ENCODE measurements around the gene IQGAP2. TPM values are rescaled to one million over a fixed set of nuclear protein-coding genes. Genes with fewer than 3 reads are reported as not detected.
A peak's percentile ranks its signal among the peaks of the same experiment; 100 is the strongest.

The IQGAP2 gene
- total RNA-seq, 1 donor from 2014 or later: 2.4 TPM

DNA sequence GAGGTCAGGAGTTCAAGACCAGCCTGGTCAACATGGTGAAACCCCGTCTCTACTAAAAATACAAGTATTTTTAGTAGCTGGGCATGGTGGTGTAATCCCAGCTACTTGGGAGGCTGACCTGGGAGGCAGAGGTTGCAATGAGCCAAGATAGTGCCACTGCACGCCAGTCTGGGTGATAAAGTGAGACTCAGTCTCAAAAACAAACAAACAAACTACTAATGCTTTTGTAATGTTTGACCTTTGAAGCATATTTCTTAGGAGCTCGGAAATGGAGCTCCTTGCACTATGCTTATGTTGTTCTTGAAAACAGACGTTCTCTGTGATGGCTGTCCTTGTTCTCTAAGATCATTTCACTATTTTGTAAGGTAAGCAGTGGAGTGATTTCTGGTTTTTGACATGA lies 214.1 kb downstream of the IQGAP2 start:
- no peak for DNase-seq

GRCh38 chr5:76617675-76618074 lies 214.6 kb downstream of the IQGAP2 start:
- no peak for DNase-seq

- no peak for DNase-seq
These were observed 217.1 kb downstream of the IQGAP2 start for GRCh38 chr5:76620166-76620565.

GRCh38 chr5:76622076-76622475 lies 219.0 kb downstream of the IQGAP2 start:
- no peak for DNase-seq

DNA sequence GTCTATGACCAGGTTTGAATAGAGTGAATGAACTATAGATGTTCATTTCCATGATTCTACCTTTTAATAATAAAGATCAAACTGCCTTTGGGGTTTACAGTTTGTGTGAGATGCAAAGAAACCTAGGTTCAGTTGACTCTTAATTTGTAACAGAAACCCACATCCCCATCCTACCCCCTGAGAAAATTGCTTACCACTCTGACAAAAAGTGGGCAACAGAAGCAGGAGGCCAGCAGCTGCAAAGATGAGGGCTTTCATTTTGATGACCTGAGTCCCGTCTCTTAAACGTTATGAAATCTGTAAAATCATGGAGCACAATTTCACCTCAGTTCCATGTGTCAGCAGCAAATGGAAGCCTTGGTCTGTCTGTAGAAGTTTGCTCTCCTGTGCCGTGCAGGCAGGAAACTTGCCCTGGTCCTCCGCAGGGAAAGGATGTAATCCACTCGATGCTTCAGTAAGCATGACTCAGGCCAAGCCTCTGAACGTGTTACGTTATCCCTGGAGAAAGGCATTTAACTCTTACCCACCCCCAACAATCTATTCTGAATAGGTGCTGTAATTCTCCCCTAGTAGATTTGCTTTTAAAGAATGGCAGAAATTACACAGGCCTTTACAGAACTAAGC lies 220.0 kb downstream of the IQGAP2 start, which contains the start of gene F2RL2:
TSS of gene F2RL2 (minus strand) at position 431 of the 624 bp plus-strand sequence. CDS start at position 258, 173 bp downstream.
- peak; percentile 77 for DNase-seq

GRCh38 chr5:76625087-76625815 lies 222.2 kb downstream of the IQGAP2 start:
- DNase-seq: peak; percentile 62

DNA sequence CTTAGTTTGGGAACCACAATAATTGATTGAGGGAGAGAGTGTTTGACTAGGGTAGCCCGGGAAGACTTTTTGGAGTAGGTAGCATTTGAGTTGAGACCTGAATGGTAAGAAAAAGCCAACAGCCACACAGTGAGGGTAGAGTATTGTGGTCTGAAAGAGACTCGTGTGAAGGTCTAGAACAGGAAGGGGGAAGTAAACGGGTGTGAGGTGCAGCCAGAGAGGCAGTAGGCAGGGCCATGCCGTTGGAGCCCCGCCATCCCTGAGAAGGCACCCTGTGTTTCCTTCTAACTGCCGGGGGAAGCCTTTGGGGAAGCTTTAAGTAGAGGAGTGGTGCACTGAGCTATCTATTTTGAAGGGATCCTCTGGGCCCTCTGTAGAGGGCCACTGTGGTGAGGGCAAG lies 223.7 kb downstream of the IQGAP2 start:
- no peak for DNase-seq

DNA sequence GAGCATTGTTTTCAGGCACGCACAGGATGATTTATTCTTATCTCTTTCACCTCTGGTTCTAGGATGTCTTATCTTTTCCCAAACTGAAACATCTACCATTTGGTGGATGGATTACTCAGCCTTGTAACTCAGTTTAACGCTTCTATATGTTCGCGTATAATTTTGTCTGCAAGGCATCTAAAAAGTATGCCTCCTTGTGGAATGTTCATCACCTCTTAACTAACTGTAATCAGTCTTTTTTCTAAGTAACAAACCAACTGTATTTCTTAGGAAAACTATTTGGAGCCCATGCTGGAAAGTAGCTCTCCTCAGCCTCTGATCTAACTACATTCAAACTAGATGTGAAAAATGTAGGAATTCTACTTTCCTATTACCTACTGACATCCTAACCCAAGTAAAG lies 231.6 kb downstream of the IQGAP2 start:
- no peak for DNase-seq

DNA sequence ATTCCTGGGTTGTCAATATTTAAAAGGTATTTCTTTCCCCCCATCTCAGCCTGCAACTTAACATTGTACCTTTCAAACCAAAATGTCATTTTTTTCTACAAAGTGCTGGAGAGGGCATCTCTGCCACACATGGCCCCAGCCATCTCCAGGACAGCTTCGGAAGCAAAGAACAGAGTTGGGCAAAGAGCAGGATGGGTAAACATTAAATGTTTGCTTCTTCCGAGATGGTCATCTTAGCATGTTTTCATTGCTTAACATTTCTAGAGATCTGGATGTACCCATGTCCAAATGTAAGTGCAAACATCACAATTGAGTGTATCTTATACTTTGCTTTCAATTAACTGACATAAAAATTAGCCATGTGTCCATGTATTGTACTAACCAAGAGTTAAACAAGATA lies 234.4 kb downstream of the IQGAP2 start:
- no peak for DNase-seq

DNA sequence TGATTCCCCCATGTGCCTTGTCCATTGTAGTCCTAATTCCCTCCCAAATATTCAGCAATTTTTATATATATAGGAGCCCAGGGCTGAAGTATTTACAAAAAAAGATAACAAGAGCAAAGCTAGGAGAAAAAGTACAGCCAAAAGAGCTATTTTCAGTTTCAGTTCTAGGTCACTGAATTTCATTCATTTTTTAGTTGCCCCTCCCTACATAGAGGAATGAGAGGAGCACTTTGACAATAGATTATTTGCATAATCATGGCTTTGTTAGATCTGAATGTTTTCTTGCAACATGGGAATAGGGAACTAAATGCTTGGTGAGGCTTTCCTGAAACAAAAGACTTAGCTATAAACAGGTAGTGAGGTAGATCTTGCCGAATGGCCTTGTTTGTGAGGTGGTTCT lies 235.4 kb downstream of the IQGAP2 start:
- no peak for DNase-seq

DNA sequence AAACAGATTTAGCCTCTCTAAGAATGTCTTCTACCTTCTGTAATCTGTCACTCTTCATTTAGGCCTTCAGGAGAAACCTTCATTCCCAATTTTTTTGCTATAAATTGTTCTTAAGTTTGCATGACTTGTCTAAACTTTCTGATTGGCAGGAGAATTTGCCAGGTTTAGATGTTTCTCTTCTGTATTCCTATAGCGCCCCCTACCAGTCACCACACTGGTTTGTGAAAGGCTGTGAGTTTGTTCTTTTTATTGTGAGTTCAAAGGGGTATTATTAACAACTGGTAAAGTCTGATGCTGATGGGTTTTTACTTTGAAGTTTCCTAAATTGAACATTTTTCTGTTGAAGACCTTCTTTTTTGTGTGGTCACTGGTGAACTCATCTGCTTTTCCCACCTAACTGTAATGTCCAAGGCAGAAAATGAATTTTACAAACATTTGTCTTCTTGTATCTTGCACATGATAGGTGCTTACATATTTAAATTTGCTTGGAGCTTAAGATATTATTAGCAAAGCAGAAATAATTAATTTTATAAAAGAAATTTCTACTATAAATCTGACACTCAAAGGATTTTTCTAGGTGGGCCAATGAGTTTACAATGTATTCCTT lies 238.5 kb downstream of the IQGAP2 start:
- peak; percentile 93 for DNase-seq

DNA sequence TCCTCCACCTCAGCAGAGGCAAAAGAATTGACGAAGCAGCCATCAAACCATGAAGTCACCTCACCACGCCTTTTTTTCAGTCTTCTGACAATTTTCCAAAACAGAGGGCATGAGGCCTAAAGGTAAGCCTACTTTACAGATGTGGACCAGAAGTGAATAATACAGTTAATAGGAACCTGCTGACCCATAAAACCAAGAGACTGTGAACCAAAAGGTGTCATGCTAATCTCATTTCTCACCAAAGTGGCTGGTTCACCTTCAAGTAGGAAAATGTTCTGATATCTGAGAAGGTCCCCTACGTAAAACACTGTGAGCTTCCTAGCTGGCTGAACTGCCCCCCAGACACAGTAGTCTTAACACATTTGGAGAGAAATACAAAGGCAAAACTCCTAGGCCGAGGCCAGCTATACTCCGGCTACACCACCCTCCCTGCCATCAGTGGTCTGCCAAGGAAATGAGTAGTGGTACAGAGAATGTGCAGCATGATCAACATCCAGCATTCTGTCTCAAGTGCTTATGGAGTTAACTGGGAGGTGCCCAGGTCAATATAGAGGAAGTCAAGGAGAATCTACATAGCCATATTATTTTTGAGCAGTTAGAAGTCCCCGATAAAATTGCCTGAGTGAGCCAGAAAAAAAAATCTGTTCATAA lies 239.4 kb downstream of the IQGAP2 start:
- peak; percentile 79 for DNase-seq

GRCh38 chr5:76643371-76643770 lies 240.3 kb downstream of the IQGAP2 start:
- DNase-seq: peak; percentile 35

- DNase-seq: no peak
These were observed 246.1 kb downstream of the IQGAP2 start for GRCh38 chr5:76649140-76649539.

DNA sequence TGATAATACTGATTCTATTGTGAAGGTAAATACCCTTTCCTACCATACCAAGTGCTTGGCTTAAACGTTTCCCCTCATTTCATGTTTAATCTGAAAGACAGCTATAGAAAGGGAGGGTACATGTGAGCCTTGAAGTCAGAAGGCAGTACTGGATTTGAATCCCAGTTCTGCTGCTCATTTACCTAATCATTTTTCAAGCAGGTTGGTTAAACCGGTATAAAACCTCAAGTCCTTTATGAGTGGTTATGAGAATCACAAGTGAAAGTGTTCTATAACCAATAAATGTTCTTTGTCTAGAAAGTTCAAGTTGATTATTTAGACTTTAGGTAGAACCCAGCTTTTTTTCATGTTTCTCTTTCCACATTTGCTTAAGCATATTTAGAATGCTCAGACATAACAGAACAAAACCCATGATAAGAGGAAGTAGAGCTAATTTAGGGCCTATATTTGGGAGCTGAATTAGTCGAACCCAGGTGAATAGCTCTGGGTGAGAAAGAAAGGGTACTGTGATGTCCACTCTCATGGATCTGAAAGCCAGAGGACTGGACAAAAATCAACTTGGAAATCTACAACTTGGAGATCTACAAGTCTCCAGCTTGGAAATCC lies 249.8 kb downstream of the IQGAP2 start:
- no peak for DNase-seq

- no peak for DNase-seq
These were observed 254.0 kb downstream of the IQGAP2 start for GRCh38 chr5:76657091-76657490.

DNA sequence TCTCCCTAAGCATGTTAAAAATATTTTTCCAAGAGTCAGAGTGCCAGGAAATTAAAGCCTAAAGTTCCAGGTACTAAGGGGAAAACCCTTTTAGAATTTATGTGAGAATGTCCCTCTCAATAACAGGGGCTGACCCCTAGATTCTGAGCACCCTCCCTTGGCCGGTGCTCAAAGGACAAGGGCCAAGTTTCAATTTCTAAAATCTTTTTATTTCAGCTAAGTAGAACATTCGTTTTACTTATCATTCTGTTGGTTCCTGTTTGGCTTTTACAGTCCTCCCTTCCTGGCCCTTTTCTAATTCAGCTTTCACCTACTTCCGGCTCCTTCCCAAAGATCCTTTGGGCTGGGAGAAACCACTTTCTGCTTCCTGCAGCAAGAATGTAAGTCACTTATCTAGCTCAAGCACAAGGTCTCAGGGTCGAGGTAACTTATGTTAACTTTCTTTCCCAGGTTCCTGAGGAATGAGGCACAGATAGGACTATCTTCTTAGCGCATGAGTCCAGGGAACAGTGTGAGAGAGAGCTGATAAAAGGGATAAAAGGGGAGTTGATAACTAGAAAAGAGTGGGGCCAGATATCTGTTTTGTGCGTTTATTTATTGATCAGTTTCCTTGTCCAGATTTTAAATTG lies 254.7 kb downstream of the IQGAP2 start:
- DNase-seq: peak; percentile 19

DNA sequence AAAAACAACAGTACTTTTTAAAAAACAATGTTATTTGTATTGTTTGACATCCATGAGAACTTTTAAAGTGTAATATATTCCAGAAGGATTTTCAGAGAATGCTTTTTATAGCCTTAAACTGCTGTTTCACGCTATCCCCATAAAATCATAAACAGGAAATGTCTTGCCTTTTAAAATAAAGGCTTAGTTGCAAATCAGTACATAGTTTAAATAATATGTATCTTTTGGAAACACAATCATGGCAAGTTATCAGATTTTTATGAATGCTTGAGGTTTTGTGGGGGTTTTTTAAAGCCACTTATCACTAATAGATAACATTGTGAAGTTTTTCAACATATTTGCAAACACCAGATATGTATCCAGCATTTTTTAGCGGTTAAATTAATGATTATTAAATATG lies 257.3 kb downstream of the IQGAP2 start:
- DNase-seq: no peak

- DNase-seq: no peak
These were observed 259.4 kb downstream of the IQGAP2 start for GRCh38 chr5:76662521-76662920.

GRCh38 chr5:76663573-76663972 lies 260.5 kb downstream of the IQGAP2 start:
- peak; percentile 55 for DNase-seq

GRCh38 chr5:76664079-76664478 lies 261.0 kb downstream of the IQGAP2 start:
- DNase-seq: no peak

DNA sequence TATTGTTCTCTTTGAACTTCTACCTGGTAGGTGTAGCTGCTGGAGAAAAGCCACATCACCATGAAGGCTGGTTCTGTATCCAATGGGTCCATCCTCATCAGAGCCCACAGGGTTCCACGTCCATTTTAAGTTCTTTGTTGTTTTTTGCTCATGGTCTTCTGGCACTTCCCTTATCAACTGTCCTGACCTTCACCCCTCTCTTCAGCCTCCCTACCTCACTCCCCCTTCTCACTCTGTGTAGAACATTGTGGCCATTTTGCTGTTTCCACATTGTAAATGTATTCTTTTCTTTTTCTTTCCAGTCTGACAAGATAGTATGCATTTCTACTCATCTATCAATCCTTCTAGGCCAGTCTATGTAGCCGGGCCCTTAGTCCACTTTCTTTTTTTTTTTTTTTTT lies 264.4 kb downstream of the IQGAP2 start:
- DNase-seq: no peak

DNA sequence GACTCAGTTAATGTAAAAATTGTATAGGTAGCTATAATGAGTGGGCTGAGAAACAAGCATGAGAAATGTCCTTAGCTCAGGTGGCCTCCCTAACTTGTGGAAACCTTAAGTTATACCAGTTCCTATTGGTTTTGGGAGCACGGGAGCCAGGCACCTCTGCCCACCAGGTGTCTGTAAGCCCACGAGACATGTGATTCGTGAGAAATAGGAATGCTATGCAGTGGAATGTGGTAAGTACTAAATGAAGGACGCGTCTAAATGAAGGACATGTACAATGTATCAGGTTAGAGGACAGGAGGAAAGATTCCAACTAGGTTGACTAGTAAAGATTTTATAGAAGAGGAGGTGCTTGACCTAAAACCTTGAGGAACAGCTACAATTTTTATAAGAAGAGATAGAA lies 266.2 kb downstream of the IQGAP2 start:
- DNase-seq: no peak

Data from dermis blood vessel endothelial cell (primary cell).